ENCODE measurements around the gene ZNF695.

The ZNF695 gene

GRCh38 chr1:246959944-246960693, 47.7 kb downstream of the ZNF695 start:
- DNase-seq (ENCODE audit: low read depth in 2 of 2), result no peak

- no peak for DNase-seq (ENCODE audit: low read depth in 2 of 2)
Observed at GRCh38 chr1:246954126-246954525, 53.7 kb downstream of the ZNF695 start.

GRCh38 chr1:246951413-246951812, 56.4 kb downstream of the ZNF695 start:
- DNase-seq (ENCODE audit: low read depth in 2 of 2), result no peak

GRCh38 chr1:246949956-246950355, 57.9 kb downstream of the ZNF695 start:
- DNase-seq (ENCODE audit: low read depth in 2 of 2), result no peak

GRCh38 chr1:246947255-246947654, 60.6 kb downstream of the ZNF695 start:
- DNase-seq (ENCODE audit: low read depth in 2 of 2), result no peak

GRCh38 chr1:246946366-246946765, 61.5 kb downstream of the ZNF695 start:
- DNase-seq (ENCODE audit: low read depth in 2 of 2), result no peak

Measured in stimulated activated CD8-positive, alpha-beta memory T cell treated with anti-CD3 and anti-CD28 coated beads, Interleukin-2, amount 100 ng/mL, for 48 hours (primary cell).